WTC11 (cell line): ENCODE measurements around the gene IRF2BP1.

Source experiments
- E2F1 ChIP-seq: sonication (generic); formaldehyde crosslinking; IDR thresholded peaks from 2 replicates; pipeline ENCODE4 v1.8.0; 2022; ENCODE audit warnings: mild to moderate bottlenecking, missing genetic modification reagents
- JUN ChIP-seq: sonication (generic); formaldehyde crosslinking; IDR thresholded peaks from 2 replicates; pipeline ENCODE4 v1.8.0; 2023; ENCODE audit warnings: mild to moderate bottlenecking, missing genetic modification reagents
- SP1 ChIP-seq: sonication (generic); formaldehyde crosslinking; conservative IDR thresholded peaks from 2 replicates; pipeline ENCODE4 v1.8.1; 2022; ENCODE audit warnings: missing genetic modification reagents
- ZNF416 ChIP-seq: fragments of 250-450 bp; sonication (Bioruptor Pico); IDR thresholded peaks from 2 replicates; pipeline ENCODE4 v1.9.0; 2021; ENCODE audit warnings: mild to moderate bottlenecking, inconsistent platforms
- TF ChIP-seq, protein P1 (sequence below): sonication (generic); formaldehyde crosslinking; IDR thresholded peaks from 2 replicates; pipeline ENCODE4 v1.8.1; 2022; ENCODE audit warnings: low read depth, missing genetic modification reagents, borderline replicate concordance

DNA sequence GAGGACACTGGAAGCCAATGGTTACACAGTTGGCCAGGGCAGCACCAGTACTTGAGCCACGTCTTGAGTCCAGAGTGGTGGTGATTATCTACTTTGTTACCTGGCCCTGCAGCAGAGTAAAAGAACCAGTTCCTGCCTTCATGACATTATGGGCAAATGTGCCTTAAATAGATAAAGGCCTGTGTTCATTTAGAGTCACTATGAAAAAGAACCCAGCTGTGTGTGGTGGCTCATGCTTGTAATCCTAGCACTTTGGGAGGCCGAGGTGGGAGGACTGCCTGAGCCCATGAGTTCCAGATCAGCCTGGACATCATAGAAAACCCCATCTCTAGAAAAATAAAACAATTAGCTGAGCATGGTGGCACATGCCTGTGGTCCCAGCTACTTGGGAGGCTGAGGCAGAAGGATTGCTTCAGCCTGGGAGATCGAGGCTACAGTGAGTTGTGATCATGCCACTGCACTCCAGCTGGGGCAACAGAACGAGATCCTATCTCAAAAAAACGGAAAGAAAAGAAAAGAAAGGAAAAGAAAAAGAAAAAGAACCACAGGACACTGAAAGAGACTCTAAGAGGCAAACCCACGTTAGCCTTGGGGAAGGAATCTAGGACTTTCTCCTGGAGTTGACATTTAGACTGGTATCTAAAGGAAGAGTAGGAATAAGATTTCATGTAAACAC, 3.4 kb upstream of the IRF2BP1 start:
- TF ChIP-seq SP1 (CRISPR knock-in tag) (no peak), E2F1 (no peak), ZNF416 (CRISPR knock-in tag) (no peak), JUN (no peak)
- TF ChIP-seq, protein P1, sequence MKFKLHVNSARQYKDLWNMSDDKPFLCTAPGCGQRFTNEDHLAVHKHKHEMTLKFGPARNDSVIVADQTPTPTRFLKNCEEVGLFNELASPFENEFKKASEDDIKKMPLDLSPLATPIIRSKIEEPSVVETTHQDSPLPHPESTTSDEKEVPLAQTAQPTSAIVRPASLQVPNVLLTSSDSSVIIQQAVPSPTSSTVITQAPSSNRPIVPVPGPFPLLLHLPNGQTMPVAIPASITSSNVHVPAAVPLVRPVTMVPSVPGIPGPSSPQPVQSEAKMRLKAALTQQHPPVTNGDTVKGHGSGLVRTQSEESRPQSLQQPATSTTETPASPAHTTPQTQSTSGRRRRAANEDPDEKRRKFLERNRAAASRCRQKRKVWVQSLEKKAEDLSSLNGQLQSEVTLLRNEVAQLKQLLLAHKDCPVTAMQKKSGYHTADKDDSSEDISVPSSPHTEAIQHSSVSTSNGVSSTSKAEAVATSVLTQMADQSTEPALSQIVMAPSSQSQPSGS, result no peak
